Endothelial cell of umbilical vein (primary cell): Measurements from ENCODE around the gene MORN3. TPM values are rescaled to one million over a fixed set of nuclear protein-coding genes. Genes with fewer than 3 reads are reported as not detected.

Source experiments
- BruUV-seq: library from RNA; stranded (reverse); fragments of 400-500 nt; replicated peaks from 2 replicates; lab custom pipeline; 2021; lab: Mats Ljungman, UMichigan
- CTCF ChIA-PET: fragments of 300-600, 350-600 bp; sonication (Branson Sonifier 250); formaldehyde crosslinking; loops from one replicate; lab custom pipeline; 2021; ENCODE audit warnings: antibody characterized with exemption, inconsistent platforms; lab: Charles Lee
- POLR2A ChIA-PET: fragments of 300-600, 350-600 bp; sonication (Branson Sonifier 250); formaldehyde crosslinking; loops from one replicate; lab custom pipeline; 2021; ENCODE audit warnings: antibody characterized with exemption, inconsistent platforms; lab: Charles Lee
- DNase-seq: peaks from one replicate; pipeline ENCODE4 v3.0.0-alpha.2; 2011; ENCODE audit warnings: low read depth, low spot score
- FAIRE-seq: peaks from 2 replicates; lab custom pipeline; 2011; peaks lifted over from hg19 to GRCh38; lab: Jason Lieb, UNC
- H2AFZ ChIP-seq: 2 replicates; pipeline ENCODE4 v1.6.0; 2012; ENCODE audit warnings: low read depth, low read length, control low read depth, inconsistent platforms
- H3K27ac ChIP-seq: 2 replicates; pipeline ENCODE4 v1.5.1; 2011; ENCODE audit warnings: low read depth, mild to moderate bottlenecking, control low read depth, low read length, moderate library complexity; ENCODE audit not compliant: insufficient read depth
- H3K27me3 ChIP-seq, 2 experiments: 2 replicates each; pipeline versions ENCODE4 v1.6.0 to v1.6.1; 2011; ENCODE audit warnings: low read length in 2 of 2, mixed read lengths in 1 of 2; ENCODE audit not compliant: control insufficient read depth in 2 of 2, insufficient read depth in 2 of 2
- H3K36me3 ChIP-seq, 2 experiments: 2 replicates in 1 of 2; 3 replicates in 1 of 2; pipeline ENCODE4 v1.5.1; 2011; ENCODE audit warnings: low read length in 2 of 2, mild to moderate bottlenecking in 1 of 2, moderate library complexity in 1 of 2; ENCODE audit not compliant: control insufficient read depth in 2 of 2, insufficient read depth in 2 of 2; ENCODE audit errors: extremely low read depth in 1 of 2
- H3K4me1 ChIP-seq: 3 replicates; pipeline ENCODE4 v1.5.1; 2011; ENCODE audit warnings: mild to moderate bottlenecking, low read length; ENCODE audit not compliant: control insufficient read depth, insufficient read depth; ENCODE audit errors: extremely low read depth
- H3K4me2 ChIP-seq: 2 replicates; pipeline ENCODE4 v1.6.1; 2011; ENCODE audit warnings: low read length, control low read depth, mixed read lengths; ENCODE audit not compliant: insufficient read depth
- H3K4me3 ChIP-seq, 3 experiments: fragments of 200-600 bp in 1 of 3; sonication (generic), shearing (Covaris generic) in 1 of 3; replicated peaks in 1 of 3; 2 replicates each; pipeline ENCODE4 v1.5.1; 2011 to 2016; ENCODE audit warnings: control low read depth in 3 of 3, low read length in 3 of 3, mild to moderate bottlenecking in 2 of 3, inconsistent platforms in 1 of 3, low read depth in 1 of 3, moderate library complexity in 1 of 3; ENCODE audit not compliant: insufficient read depth in 1 of 3
- H3K79me2 ChIP-seq: 2 replicates; pipeline ENCODE4 v1.6.0; 2012; ENCODE audit warnings: low read length, inconsistent platforms; ENCODE audit not compliant: control insufficient read depth, insufficient read depth
- H3K9ac ChIP-seq: replicated peaks from 2 replicates; pipeline ENCODE3; 2011; ENCODE audit warnings: low read length, control low read depth; ENCODE audit not compliant: insufficient read depth; ENCODE audit errors: extremely low read depth
- H3K9me1 ChIP-seq: replicated peaks from 3 replicates; pipeline ENCODE4 v1.6.0; 2011; ENCODE audit warnings: mild to moderate bottlenecking, low read length; ENCODE audit not compliant: control insufficient read depth, insufficient read depth; ENCODE audit errors: extremely low read depth
- H3K9me3 ChIP-seq: replicated peaks from 2 replicates; pipeline ENCODE4 v1.5.1; 2012; ENCODE audit warnings: low read length, inconsistent platforms; ENCODE audit not compliant: control insufficient read depth, insufficient read depth
- H4K20me1 ChIP-seq: replicated peaks from 2 replicates; pipeline ENCODE3; 2011; ENCODE audit warnings: mild to moderate bottlenecking, low read length; ENCODE audit not compliant: control insufficient read depth, insufficient read depth; ENCODE audit errors: extremely low read depth
- CTCF ChIP-seq, 2 donors: IDR thresholded peaks; 1 replicate in 1 of 2; 2 replicates in 1 of 2; pipeline ENCODE4 v1.5.1; 2011; ENCODE audit warnings: low read length in 2 of 2, mild to moderate bottlenecking in 2 of 2, moderate library complexity in 2 of 2, control low read depth in 1 of 2, inconsistent platforms in 1 of 2, low read depth in 1 of 2; ENCODE audit not compliant: insufficient read depth in 1 of 2; ENCODE audit errors: extremely low read depth in 1 of 2
- EZH2 ChIP-seq: IDR thresholded peaks from 2 replicates; pipeline ENCODE4 v1.6.1; 2012; ENCODE audit warnings: borderline replicate concordance, low read depth, mild to moderate bottlenecking, moderate library complexity, low read length, inconsistent platforms; ENCODE audit not compliant: severe bottlenecking
- FOS ChIP-seq: IDR thresholded peaks from 2 replicates; pipeline ENCODE4 v1.6.1; 2011; ENCODE audit warnings: mild to moderate bottlenecking, low read length, moderate library complexity, borderline replicate concordance; ENCODE audit not compliant: insufficient read depth
- GATA2 ChIP-seq: IDR thresholded peaks from 2 replicates; pipeline ENCODE4 v1.7.0; 2011; ENCODE audit warnings: low read depth, mild to moderate bottlenecking, moderate library complexity, mixed read lengths, low read length; ENCODE audit not compliant: insufficient read length, insufficient read depth
- JUN ChIP-seq: IDR thresholded peaks from 2 replicates; pipeline ENCODE4 v1.6.1; 2011; ENCODE audit warnings: borderline replicate concordance, low read depth; ENCODE audit not compliant: insufficient read length, insufficient read depth
- MAX ChIP-seq: IDR thresholded peaks from 2 replicates; pipeline ENCODE4 v1.6.1; 2011; ENCODE audit not compliant: insufficient read depth, insufficient read length
- MYC ChIP-seq: IDR thresholded peaks from one replicate; pipeline ENCODE4 v1.6.1; 2011; ENCODE audit warnings: mild to moderate bottlenecking, low read depth, low read length
- POLR2A ChIP-seq: IDR thresholded peaks from 2 replicates; pipeline ENCODE4 v1.6.1; 2012; ENCODE audit warnings: low read depth, mild to moderate bottlenecking, control low read depth, low read length
- POLR2AphosphoS5 ChIP-seq: IDR thresholded peaks from 2 replicates; pipeline ENCODE4 v1.6.1; 2012; ENCODE audit warnings: low read depth, mild to moderate bottlenecking, control low read depth, low read length, moderate library complexity; ENCODE audit not compliant: insufficient read depth
- dilution Hi-C: fragments of 300-500 bp; cut with MboI; formaldehyde crosslinking; loops from one replicate; pipeline ENCODE4 v1.15.0; 2019; ENCODE audit warnings: low sequenced_read_pairs; ENCODE audit not compliant: extremely low pct_ligation_motif_present
- intact Hi-C: fragments of 100-400 bp; cut with micrococcal nuclease; formaldehyde crosslinking; loops from one replicate; pipeline ENCODE4 v1.10.0; 2022
- polyA plus RNA-seq, 4 experiments: library from polyadenylated mRNA; depleted of rRNA in 3 of 4; stranded (reverse) in 3 of 4; unstranded in 1 of 4; fragments of >200 nt; gene quantifications; 2 replicates each; pipeline versions ENCODE4 v1.2.1 to v1.2.3, GENCODE V29; 2011 to 2012; ENCODE audit warnings: missing spikeins in 1 of 4
- total RNA-seq: library from RNA; stranded (reverse); gene quantifications from 2 replicates; pipeline ENCODE4 v1.2.3, GENCODE V29; 2021

The MORN3 gene
- total and polyA plus RNA-seq, 2 donors (not counting 3 experiments of a cell fraction or from before 2014, with no cell fraction given), result 0.66 to 0.73 TPM

- peaks cover 4% of the 10 kb centered on the region for H3K4me1 ChIP-seq
- no TSS peak for BruUV-seq
- H3K4me2 ChIP-seq, result no peak overlapping the region
- no peak overlapping the region for H3K9ac ChIP-seq
- dilution Hi-C loops, result no loop called here
- intact Hi-C loops, result no loop called here
- no peak overlapping the region for H3K27ac ChIP-seq
- H4K20me1 ChIP-seq, result no peaks in the 10 kb centered on the region
- no peak overlapping the region for H2AFZ ChIP-seq
- H3K27me3 ChIP-seq, result no peaks in the 10 kb centered on the region
- no peak for FAIRE-seq
- H3K9me1 ChIP-seq, result no peaks in the 10 kb centered on the region
- ChIA-PET CTCF (no interaction called here), POLR2A (no interaction called here)
- TF ChIP-seq GATA2 (no peak), POLR2A (no peak), POLR2AphosphoS5 (no peak), EZH2 (no peak)
- no peak for DNase-seq
- H3K79me2 ChIP-seq, result no peaks in the 10 kb centered on the region
- no peaks in the 10 kb centered on the region for H3K36me3 ChIP-seq
- H3K4me3 ChIP-seq, result no peak overlapping the region
- no peaks in the 10 kb centered on the region for H3K9me3 ChIP-seq
These were observed 6.7 kb upstream of the MORN3 start for GRCh38 chr12:121676190-121676589.

GRCh38 chr12:121673013-121673511 lies 3.6 kb upstream of the MORN3 start:
- POLR2A ChIA-PET, result no interaction called here
- CTCF ChIA-PET, result interaction anchor here (1.2 to 7.6 kb wide), 4 partner anchors 12 to 173 kb away, joined by 3 to 671 read pairs (median 6); no protein-coding TSS in a partner anchor
- Histone ChIP-seq H3K9me3 (no peaks in the 10 kb centered on the region), H3K27ac (peak overlapping the region; percentile 37), H3K9ac (peak overlapping the region; percentile 0), H4K20me1 (no peaks in the 10 kb centered on the region), H3K27me3 (no peaks in the 10 kb centered on the region), H3K4me2 (no peak overlapping the region), H3K4me1 (peaks cover 4% of the 10 kb centered on the region), H3K79me2 (no peaks in the 10 kb centered on the region), H3K4me3 (no peak overlapping the region), H3K36me3 (no peaks in the 10 kb centered on the region), H3K9me1 (no peaks in the 10 kb centered on the region), H2AFZ (peak overlapping the region; percentile 86)
- TF ChIP-seq MAX (no peak), MYC (no peak), POLR2AphosphoS5 (no peak), EZH2 (no peak), JUN (no peak), CTCF (IDR thresholded peaks at IDR 0.05; ENCODE audit: extremely low read depth in 1 of 2, insufficient read depth in 1 of 2, low read depth in 1 of 2, low read length in 2 of 2) (no peak), FOS (no peak), GATA2 (no peak)
- DNase-seq (no peak), FAIRE-seq (no peak)
- no TSS peak for BruUV-seq
- intact Hi-C loops, result no loop called here
- dilution Hi-C loops, result no loop called here
